Measurements from ENCODE around the gene DENND5B.
"Not testable (repeated sequence)": the region's sequence is repeated elsewhere in the genome, so short reads cannot be mapped to it uniquely, and the experiment has no call there.

The DENND5B gene

DNA sequence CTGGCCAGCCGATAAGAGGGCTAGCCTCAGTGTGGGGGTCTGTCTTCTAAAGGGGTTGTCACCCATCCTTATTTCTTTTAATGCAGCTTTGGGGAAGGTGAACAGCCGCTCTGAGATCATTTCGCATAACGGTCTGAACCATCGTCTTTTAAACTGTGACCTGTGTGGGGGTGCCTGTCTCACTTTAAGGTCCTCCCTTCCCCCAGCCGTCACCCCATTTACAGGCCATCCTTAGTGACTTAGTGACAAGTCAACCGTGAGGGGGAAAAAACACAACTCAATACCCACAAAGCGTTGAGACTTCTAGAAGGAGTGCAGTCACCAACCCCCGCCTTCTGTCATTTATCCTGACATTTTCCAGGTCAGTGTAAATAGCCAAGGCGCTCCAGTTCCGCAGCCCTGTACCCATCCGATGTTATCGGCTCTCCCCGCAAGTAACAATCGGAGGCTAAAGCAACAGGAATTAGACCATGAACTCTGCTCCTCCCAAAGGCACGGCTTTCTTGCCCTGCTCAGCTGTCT lies 505 bp upstream of the DENND5B start:
- DNase-seq (ENCODE audit: low read depth), result no peak

- DNase-seq (ENCODE audit: low read depth), result no peak
Observed at GRCh38 chr12:31589904-31590641, 863 bp downstream of the DENND5B start.

DNA sequence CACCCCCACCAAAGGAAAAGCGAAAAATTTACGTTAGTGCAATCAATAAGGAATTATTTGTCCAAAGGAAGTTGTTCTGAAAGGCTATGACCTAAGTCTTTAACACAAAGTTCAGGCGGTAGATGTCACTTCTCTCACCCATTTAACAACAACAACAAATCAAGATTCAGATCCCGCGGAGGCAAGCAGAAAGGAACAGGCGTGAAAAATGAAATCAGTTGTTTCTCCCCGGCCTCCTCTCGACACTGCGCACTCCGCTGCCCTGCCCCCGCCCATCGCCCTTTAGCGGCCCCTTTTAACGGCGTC lies 1.4 kb downstream of the DENND5B start:
- DNase-seq (ENCODE audit: low read depth), result no peak

- no peak for DNase-seq (ENCODE audit: low read depth)
Observed at GRCh38 chr12:31588976-31589375, 2.0 kb downstream of the DENND5B start.

- no peak for DNase-seq (ENCODE audit: low read depth)
Observed at GRCh38 chr12:31586728-31587127, 4.2 kb downstream of the DENND5B start.

- no peak for DNase-seq (ENCODE audit: low read depth)
Observed at GRCh38 chr12:31585895-31586294, 5.0 kb downstream of the DENND5B start.

DNA sequence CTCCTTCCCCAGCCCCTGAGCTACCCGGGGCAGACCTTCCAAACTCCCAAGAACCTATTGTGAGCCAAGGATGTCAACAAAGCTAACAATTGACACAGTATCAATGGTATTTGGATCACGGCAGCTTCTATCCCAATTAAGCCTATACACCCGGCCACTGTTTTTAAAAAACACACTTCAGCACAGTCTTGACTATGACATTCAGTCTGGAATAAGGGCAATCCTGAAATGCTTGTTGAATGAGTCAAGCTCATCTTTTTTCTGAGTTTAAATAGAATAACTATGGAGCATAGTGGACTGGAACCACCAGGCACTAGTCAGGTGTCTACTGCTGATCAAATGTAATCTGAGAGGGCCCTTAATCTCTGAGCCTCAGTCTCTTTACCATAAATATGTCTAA lies 5.7 kb downstream of the DENND5B start:
- no peak for DNase-seq (ENCODE audit: low read depth)

DNA sequence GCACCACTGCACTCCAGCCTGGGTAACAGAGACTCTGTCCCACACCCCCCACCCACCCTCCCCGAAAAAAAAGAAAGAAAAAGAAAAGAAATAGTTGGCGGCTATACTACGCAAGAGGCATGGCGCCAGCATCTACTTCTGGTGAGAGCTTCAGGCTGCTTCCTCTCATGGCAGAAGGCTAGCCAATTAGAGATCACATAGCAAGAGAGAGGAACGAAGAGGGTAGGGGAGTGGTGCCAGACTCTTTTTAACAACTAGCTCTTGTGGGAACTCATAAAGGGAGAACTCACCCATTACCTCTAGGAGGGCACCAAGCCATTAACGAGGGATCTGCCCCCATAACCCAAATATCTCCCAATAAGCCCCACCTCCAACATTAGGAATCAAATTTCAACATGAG lies 6.2 kb downstream of the DENND5B start:
- DNase-seq (ENCODE audit: low read depth), result no peak

DNA sequence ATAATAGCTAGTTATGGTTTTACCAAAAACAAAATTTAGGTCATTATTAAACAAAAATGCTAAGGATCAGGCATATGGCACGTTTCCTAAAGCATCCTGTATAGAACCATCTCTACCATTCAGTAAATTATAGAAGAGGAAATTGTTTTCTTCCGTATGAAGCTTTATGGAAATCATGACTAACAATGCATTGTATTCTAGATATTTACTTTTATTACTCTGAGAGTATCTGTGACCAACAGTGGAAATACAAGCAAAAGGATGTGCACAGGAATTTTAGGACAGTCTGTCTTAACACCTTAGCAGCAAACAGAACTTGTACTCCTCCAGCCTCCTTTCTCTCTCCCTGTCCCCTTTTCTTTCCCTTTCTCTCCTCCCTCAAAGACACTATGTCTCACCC lies 7.1 kb downstream of the DENND5B start:
- DNase-seq (ENCODE audit: low read depth), result no peak

DNA sequence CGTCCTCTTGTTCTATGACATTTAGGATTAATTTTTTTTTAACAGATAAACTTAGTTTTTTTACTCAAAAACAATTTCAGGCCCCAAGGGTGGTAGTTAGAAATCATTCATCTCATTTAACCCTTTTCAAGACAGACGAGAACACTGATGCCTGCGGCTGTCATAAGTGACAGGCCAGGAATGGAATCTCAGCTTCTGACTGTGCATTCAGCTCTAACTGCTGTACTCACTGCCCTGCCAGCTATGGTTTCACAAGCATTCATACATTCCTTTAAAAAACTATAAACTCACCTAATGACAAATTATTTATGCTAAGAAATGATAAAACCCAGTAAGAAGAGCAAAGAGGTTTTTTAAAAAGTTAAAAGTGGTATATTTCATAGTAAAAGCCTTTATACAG lies 8.8 kb downstream of the DENND5B start:
- no peak for DNase-seq (ENCODE audit: low read depth)

DNA sequence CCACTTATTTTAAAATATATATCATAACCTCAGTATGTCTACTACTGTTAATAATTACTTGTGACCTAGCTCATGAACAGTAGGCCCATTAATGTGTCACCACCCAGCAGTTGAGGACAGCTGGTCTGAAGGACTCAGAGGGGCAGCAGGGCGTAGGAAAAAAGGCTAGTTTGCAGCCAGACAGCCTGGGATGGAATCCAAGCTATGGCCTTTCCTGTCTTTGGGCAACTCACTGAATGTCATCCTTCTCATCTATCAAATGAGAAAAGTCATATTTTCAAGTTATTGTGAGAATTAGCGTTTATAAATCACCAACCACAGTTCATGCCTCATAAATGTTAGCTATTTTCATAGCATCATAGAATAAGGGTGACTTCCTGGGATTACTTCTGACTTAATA lies 12.3 kb downstream of the DENND5B start:
- no peak for DNase-seq (ENCODE audit: low read depth)

DNA sequence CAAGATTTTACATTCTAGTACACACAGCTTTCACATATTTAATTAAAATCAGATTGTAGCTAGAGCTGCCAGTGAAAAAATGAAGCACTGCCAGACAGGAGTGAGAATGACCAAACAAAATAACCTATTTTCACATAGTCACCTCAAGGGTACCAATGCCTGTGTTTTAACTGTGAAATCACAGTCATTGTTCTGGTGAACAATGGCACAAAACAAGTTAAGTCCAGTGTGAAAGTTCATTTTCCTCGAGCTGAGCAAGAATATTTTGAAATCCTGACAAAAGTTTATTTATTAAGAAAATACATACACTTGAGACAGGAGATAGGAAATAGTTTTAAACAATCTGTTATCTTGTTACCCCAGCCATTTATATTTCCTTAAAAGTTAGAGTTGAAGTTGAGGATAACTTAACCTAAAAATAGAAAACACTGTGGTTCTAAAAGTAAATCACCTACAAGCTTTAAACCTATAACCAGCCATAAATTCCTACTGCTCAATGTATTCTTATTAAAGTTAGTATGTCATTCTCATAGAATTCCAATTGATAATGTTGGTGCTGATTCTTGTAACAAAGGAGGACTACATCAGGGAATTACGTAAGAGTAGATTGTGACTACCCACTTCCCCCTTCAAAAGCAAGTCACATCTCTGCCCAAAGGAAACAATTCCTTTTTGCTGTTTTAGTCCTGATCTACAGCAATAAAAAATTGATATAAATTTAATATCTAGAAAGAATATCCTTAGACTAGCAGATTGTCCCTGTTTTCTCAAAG lies 15.9 kb downstream of the DENND5B start:
- DNase-seq (ENCODE audit: low read depth), result no peak

DNA sequence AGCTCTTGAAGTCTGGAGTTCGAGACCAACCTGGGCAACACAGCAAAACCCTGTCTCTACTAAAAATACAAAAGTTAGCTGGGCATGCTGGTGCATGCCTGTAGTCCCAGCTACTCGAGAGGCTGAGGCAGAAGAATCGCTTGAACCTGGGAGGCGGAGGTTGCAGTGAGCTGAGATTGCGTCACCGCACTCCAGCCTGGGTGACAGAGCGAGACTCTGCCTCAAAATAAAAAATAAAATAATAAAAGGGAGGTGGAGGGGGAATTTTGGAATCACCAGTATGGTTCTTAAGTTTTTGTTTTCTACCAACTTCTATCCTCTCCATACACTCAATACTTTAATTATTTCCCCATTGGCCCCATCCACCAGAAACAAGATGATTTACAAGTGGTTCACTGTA lies 16.6 kb downstream of the DENND5B start:
- not testable (repeated sequence) for DNase-seq (ENCODE audit: low read depth)

DNA sequence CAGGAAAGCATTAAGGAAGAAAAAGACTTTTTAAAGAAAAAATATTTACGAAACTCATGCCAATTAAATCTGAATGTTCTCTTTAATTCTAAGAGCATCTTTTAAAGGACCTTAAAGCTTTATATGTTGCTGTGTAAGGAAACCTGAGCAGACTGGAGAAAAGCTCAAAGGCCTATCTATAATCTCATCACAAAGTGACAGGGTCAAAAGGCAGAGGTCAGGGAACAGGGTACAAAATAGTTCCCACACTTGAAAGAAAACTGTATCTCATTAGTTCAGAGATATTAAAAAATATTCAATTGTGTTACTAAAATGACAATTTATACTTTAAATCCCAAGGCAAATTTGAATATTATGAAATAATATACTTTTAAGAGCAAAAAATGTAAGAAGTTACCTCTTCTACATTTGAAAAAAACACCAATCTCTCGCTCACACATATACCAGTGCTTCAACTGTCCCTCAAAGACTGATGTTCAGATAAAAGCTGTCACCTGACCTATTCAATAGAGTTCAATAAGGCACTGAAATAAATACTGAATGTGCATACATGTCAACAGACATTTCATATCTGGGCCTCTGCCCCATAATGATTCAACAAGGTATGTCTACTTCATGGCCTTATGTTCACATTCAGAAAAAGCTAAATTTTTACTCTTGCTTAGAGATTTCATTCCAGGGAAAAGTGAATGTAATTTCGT lies 17.9 kb downstream of the DENND5B start:
- DNase-seq (ENCODE audit: low read depth), result no peak

DNA sequence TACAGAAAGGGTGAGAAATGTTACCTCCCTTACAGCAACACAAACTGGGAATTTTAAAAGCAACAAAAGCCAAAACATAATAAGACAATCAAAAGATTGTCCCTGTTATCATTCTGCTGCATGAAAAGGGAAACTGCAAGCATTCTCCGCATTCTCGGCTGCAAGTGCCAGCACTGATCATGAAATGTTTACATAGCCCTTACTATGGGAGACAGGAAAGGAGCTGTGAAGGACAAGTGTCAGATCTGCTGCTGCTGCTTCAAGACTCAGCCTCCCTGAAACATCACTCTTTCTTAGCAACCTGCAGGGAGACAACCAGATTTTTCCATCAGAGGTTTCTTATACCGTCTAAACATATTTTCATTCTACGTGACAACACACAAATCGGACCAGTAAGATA lies 20.1 kb downstream of the DENND5B start:
- DNase-seq (ENCODE audit: low read depth), result no peak

GRCh38 chr12:31569517-31569916 lies 21.4 kb downstream of the DENND5B start:
- DNase-seq (ENCODE audit: low read depth), result not testable (repeated sequence)

- no peak for DNase-seq (ENCODE audit: low read depth)
Observed at GRCh38 chr12:31568498-31568897, 22.4 kb downstream of the DENND5B start.

DNA sequence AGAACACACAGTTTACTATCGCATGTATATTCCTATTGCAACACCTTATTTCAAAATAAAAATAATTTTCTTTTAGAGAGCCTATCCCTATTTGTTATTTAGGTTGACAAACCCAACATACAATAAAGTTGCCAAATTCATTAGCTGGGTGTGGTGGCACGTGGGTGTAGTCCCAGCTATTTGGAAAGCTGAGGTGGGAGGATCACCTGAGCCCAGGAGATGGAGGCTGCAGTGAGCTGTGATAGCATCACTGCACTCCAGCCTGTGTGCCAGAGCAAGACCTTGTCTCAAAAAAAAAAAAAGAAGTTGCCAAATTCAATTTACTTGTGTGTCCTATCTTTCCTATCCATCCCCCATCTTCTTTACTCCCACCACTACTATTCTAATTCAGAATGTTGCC lies 23.9 kb downstream of the DENND5B start:
- no peak for DNase-seq (ENCODE audit: low read depth)

GRCh38 chr12:31566547-31566946 lies 24.4 kb downstream of the DENND5B start:
- DNase-seq (ENCODE audit: low read depth), result no peak

DNA sequence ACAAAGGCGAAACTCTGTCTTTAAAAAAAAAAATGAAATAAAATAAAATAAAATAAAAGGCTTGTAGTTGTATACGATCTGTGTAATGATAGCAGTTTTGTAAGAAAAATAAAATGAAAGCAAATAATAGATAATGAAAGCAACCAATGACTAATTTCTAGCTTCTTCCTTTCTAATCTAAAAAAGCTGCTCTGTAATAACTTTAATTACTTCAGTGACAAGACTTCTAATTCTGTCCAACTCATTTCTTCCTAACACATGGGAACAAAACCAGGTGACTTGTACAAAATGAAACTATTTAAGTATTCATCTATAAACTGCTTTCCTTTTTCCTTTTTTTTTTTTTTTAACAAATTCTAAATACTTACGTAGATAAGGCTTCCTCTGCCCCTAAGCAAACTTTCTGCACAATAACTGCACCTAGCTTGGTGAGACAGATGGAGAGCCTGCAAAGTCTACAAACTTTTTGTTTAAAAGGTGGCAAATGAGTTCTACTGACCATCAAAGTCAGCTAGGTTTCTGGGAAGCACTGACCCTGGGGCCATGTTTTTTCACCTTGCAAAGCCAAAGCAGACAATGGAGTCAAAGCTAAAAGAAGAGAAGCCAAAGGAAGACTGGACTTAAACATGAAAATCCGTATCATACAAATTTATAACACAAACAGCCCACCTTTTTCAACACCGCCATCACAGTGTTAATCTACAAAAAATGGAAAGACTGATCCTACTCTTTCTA lies 28.2 kb downstream of the DENND5B start:
- DNase-seq (ENCODE audit: low read depth), result no peak

- DNase-seq (ENCODE audit: low read depth), result no peak
Observed at GRCh38 chr12:31560516-31560915, 30.4 kb downstream of the DENND5B start.

GRCh38 chr12:31558521-31558920 lies 32.4 kb downstream of the DENND5B start:
- no peak for DNase-seq (ENCODE audit: low read depth)
